ENCODE results near the gene TOGARAM2. TPM values are rescaled to one million over a fixed set of nuclear protein-coding genes. Genes with fewer than 3 reads are reported as not detected.

Gene TOGARAM2
- total RNA-seq, 6 experiments from 2014 or later = not detected

- no peak for DNase-seq
Observed at GRCh38 chr2:29055601-29056000, 74.5 kb downstream of the TOGARAM2 start.

GRCh38 chr2:29056452-29056851 is 75.4 kb downstream of the TOGARAM2 start:
- peaks cover 22% of the 10 kb centered on the region for H3K27me3 Mint-ChIP-seq (ENCODE audit: insufficient read depth)

More at GRCh38 chr2:29055601-29056000, 74.5 kb downstream of the TOGARAM2 start:
- Mint-ChIP-seq H3K27ac (no peak overlapping the region), H3K36me3 (ENCODE audit: low read depth) (no peaks in the 10 kb centered on the region), H3K9me3 (no peaks in the 10 kb centered on the region), H3K27me3 (ENCODE audit: insufficient read depth) (peaks cover 15% of the 10 kb centered on the region), H3K4me3 (no peak overlapping the region), H3K4me1 (ENCODE audit: low read depth) (no peaks in the 10 kb centered on the region)
- no peak for TF ChIP-seq CTCF (IDR thresholded peaks at IDR 0.05)

GRCh38 chr2:29057006-29057405 is 75.9 kb downstream of the TOGARAM2 start:
- Mint-ChIP-seq H3K4me1 (ENCODE audit: low read depth) (no peaks in the 10 kb centered on the region), H3K4me3 (no peak overlapping the region), H3K27me3 (ENCODE audit: insufficient read depth) (peaks cover 26% of the 10 kb centered on the region), H3K36me3 (ENCODE audit: low read depth) (no peaks in the 10 kb centered on the region), H3K9me3 (no peaks in the 10 kb centered on the region), H3K27ac (no peak overlapping the region)
- no peak for TF ChIP-seq CTCF (IDR thresholded peaks at IDR 0.05)
- DNase-seq = no peak

More at GRCh38 chr2:29056452-29056851, 75.4 kb downstream of the TOGARAM2 start:
- Mint-ChIP-seq H3K36me3 (ENCODE audit: low read depth) (no peaks in the 10 kb centered on the region), H3K4me1 (ENCODE audit: low read depth) (no peaks in the 10 kb centered on the region), H3K27ac (no peak overlapping the region), H3K9me3 (no peaks in the 10 kb centered on the region), H3K4me3 (no peak overlapping the region)
- DNase-seq = no peak
- TF ChIP-seq CTCF (IDR thresholded peaks at IDR 0.05) = no peak

DNA sequence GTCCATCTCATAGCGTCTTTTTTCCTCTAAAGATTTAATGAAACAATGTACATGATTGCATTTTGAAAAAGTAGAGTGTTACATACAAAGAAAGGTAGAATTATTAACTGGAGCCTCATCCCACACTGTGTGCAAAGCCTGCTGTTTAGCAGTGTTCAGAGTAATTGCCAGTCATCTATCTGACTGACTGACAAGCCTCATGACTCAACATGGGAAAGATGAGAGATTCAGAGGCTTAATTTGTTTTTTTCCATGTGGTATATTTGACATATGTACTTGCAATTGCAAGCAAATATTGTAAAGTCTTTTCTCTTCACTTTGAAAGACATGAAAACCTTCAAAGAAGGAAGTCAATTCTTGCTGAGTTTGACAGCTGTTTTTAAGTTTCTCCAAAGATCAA is 78.5 kb downstream of the TOGARAM2 start:
- Mint-ChIP-seq H3K36me3 (ENCODE audit: low read depth) (no peaks in the 10 kb centered on the region), H3K4me1 (ENCODE audit: low read depth) (peaks cover 16% of the 10 kb centered on the region), H3K9me3 (no peaks in the 10 kb centered on the region), H3K27ac (no peak overlapping the region), H3K27me3 (ENCODE audit: insufficient read depth) (peaks cover 21% of the 10 kb centered on the region; the same call in 1 of the 2 replicates), H3K4me3 (no peak overlapping the region)
- DNase-seq = no peak
- no peak for TF ChIP-seq CTCF (IDR thresholded peaks at IDR 0.05)

DNA sequence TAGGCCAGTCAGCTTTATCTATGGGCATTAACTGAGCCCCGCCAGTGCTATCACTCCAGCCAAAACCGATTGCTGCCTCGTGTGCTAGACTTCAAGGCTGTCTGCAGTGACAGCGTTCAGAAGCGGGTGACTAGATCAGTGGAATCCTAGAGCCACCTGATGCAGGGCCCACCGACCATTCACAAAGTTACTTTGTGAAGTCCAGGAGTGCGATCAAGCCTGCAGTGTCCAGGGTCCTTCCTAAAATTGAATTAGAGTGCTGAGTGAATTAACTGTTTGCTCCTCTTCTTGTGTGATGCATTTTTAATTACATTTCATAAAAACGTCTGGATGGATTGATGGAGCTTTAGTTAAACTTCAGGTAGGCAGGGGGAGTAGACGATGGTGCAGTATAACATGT is 79.3 kb downstream of the TOGARAM2 start:
- DNase-seq = no peak
- Mint-ChIP-seq H3K27me3 (ENCODE audit: insufficient read depth) (peaks cover 21% of the 10 kb centered on the region; the same call in 1 of the 2 replicates), H3K9me3 (no peaks in the 10 kb centered on the region), H3K27ac (no peak overlapping the region), H3K4me3 (no peak overlapping the region), H3K4me1 (ENCODE audit: low read depth) (peaks cover 17% of the 10 kb centered on the region), H3K36me3 (ENCODE audit: low read depth) (no peaks in the 10 kb centered on the region)
- TF ChIP-seq CTCF (IDR thresholded peaks at IDR 0.05) = no peak

GRCh38 chr2:29061176-29061575 is 80.1 kb downstream of the TOGARAM2 start:
- Mint-ChIP-seq H3K27ac (no peak overlapping the region), H3K27me3 (ENCODE audit: insufficient read depth) (peaks cover 21% of the 10 kb centered on the region; the same call in 1 of the 2 replicates), H3K36me3 (ENCODE audit: low read depth) (no peaks in the 10 kb centered on the region), H3K4me3 (no peak overlapping the region), H3K9me3 (no peaks in the 10 kb centered on the region), H3K4me1 (ENCODE audit: low read depth) (peaks cover 17% of the 10 kb centered on the region)
- no peak for TF ChIP-seq CTCF (IDR thresholded peaks at IDR 0.05)
- DNase-seq = no peak

Data from HFFc6 (cell line).